ENCODE results near the gene SFT2D1. TPM values are rescaled to one million over a fixed set of nuclear protein-coding genes. Genes with fewer than 3 reads are reported as not detected.

Gene SFT2D1
- polyA plus RNA-seq, 3 donors: 48.1 to 166 (median 140) TPM

DNA sequence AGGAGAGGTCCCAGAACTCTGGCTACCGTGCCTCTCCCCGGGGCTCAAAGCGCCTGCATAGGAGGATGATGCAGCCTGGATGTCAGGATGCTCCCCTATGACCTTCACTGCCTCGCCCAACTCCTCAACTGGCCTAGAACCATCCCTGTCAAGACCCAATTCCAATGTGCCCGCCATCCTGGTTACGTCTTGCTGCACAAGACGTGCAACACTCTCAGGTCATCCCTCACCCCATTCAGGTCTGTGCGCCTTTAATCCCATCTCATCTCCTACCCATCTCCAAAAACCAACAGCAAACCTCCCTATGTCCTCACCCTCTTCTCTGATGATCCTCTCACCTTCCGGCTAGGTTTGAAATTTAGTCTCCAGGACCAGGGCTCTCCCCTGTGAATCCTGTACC lies 3.5 kb downstream of the SFT2D1 start:
- Mint-ChIP-seq H3K36me3 (peaks cover 18 to 33% of the 10 kb centered on the region in 2 donors), H3K4me3 (no peak overlapping the region), H3K27ac (peak overlapping the region in 2 of 7 donors; percentile 25 to 26), H3K27me3 (ENCODE audit: low read depth in 3 of 3) (no peaks in the 10 kb centered on the region), H3K9me3 (no peaks in the 10 kb centered on the region), H3K4me1 (peaks cover 22% of the 10 kb centered on the region)
- peaks cover 75% of the 10 kb centered on the region for H4K20me1 ChIP-seq (ENCODE audit: insufficient read depth, low read length)
- DNase-seq: no peak
- H3K9ac ChIP-seq (ENCODE audit: insufficient read depth, low read length, poor library complexity, severe bottlenecking): no peak overlapping the region
- H3K4me2 ChIP-seq (replicated peaks; ENCODE audit: extremely low read depth, low read length, poor library complexity, severe bottlenecking): no peak overlapping the region
- H3K36me3 ChIP-seq (replicated peaks in 1 of 2; ENCODE audit: control insufficient read depth in 1 of 2, insufficient read depth in 2 of 2, low read length in 2 of 2): peaks cover 21 to 53% of the 10 kb centered on the region in 2 donors
- no peak overlapping the region for H2AFZ ChIP-seq (ENCODE audit: insufficient read depth, low read depth, low read length, poor library complexity, severe bottlenecking)
- peaks cover 89% of the 10 kb centered on the region for H3K79me2 ChIP-seq (ENCODE audit: insufficient read depth, low read length)
- no peaks in the 10 kb centered on the region for H3K27me3 ChIP-seq (ENCODE audit: control insufficient read depth in 2 of 2, insufficient read depth in 2 of 2, low read length in 2 of 2)
- peaks cover 29 to 32% of the 10 kb centered on the region in 2 donors for H3K4me1 ChIP-seq (ENCODE audit: control insufficient read depth in 1 of 2, insufficient read depth in 2 of 2, low read length in 2 of 2)
- peak overlapping the region in 1 of 2 donors; percentile 32 for H3K27ac ChIP-seq (ENCODE audit: low read depth in 1 of 2, low read length in 2 of 2)
- 100% methylated on average over 9 of the region's 9 CpGs for WGBS (ENCODE audit: insufficient coverage)
- intact Hi-C loops (cut with micrococcal nuclease): no loop called here
- TF ChIP-seq CTCF (IDR thresholded peaks at IDR 0.05): no peak
- no peak overlapping the region for H3K4me3 ChIP-seq (replicated peaks in 1 of 3; ENCODE audit: low read depth in 2 of 3, low read length in 3 of 3)
- H3K9me3 ChIP-seq (replicated peaks in 1 of 2; ENCODE audit: control insufficient read depth in 1 of 2, insufficient read depth in 1 of 2, low read length in 2 of 2): no peaks in the 10 kb centered on the region

DNA sequence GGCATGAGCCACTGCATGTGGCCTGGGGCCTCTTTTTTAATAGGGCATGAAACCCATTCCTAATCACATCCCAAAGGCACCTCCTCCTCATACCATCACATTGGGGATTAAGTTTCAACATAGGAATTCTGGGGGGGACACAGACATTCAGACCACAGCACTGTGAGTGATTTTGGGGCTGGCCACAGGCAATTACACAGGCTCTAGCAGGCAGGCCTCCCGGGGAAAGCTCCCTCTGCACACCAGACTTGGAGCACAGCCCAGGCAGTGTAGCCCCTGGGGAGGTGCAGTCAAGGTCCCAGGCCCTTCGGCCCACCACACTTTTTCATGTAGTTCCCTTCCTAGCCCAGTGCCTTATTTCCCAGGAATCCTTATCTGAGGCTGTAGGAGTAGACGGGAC lies 5.5 kb downstream of the SFT2D1 start:
- H3K27ac Mint-ChIP-seq: peak overlapping the region in 3 of 7 donors; percentile 26 to 51 (median 39)

More for the DNA sequence above, 5.5 kb downstream of the SFT2D1 start:
- no peaks in the 10 kb centered on the region for H3K9me3 ChIP-seq (replicated peaks in 1 of 2; ENCODE audit: control insufficient read depth in 1 of 2, insufficient read depth in 1 of 2, low read length in 2 of 2)
- Mint-ChIP-seq H3K4me1 (peaks cover 33% of the 10 kb centered on the region), H3K4me3 (no peak overlapping the region), H3K27me3 (ENCODE audit: low read depth in 3 of 3) (no peaks in the 10 kb centered on the region), H3K9me3 (no peaks in the 10 kb centered on the region), H3K36me3 (peaks cover 30 to 38% of the 10 kb centered on the region in 2 donors)
- H3K27ac ChIP-seq (ENCODE audit: low read depth in 1 of 2, low read length in 2 of 2): no peak overlapping the region
- peaks cover 95% of the 10 kb centered on the region for H4K20me1 ChIP-seq (ENCODE audit: insufficient read depth, low read length)
- 100% methylated on average over 2 of the region's 3 CpGs for WGBS (ENCODE audit: insufficient coverage)
- peaks cover 98% of the 10 kb centered on the region for H3K79me2 ChIP-seq (ENCODE audit: insufficient read depth, low read length)
- DNase-seq: no peak
- peaks cover 31 to 32% of the 10 kb centered on the region in 2 donors for H3K4me1 ChIP-seq (ENCODE audit: control insufficient read depth in 1 of 2, insufficient read depth in 2 of 2, low read length in 2 of 2)
- H3K4me3 ChIP-seq (replicated peaks in 1 of 3; ENCODE audit: low read depth in 2 of 3, low read length in 3 of 3): no peak overlapping the region
- intact Hi-C loops (cut with micrococcal nuclease): no loop called here
- no peak overlapping the region for H3K9ac ChIP-seq (ENCODE audit: insufficient read depth, low read length, poor library complexity, severe bottlenecking)
- H3K4me2 ChIP-seq (replicated peaks; ENCODE audit: extremely low read depth, low read length, poor library complexity, severe bottlenecking): no peak overlapping the region
- TF ChIP-seq CTCF (IDR thresholded peaks at IDR 0.05): no peak
- no peaks in the 10 kb centered on the region for H3K27me3 ChIP-seq (ENCODE audit: control insufficient read depth in 2 of 2, insufficient read depth in 2 of 2, low read length in 2 of 2)
- peaks cover 26 to 54% of the 10 kb centered on the region in 2 donors for H3K36me3 ChIP-seq (replicated peaks in 1 of 2; ENCODE audit: control insufficient read depth in 1 of 2, insufficient read depth in 2 of 2, low read length in 2 of 2)
- H2AFZ ChIP-seq (ENCODE audit: insufficient read depth, low read depth, low read length, poor library complexity, severe bottlenecking): no peak overlapping the region

Measured in CD14-positive monocyte (primary cell).